Thyroid gland (tissue), 4 donors: Measurements from ENCODE around the gene CBARP.

Source experiments
- CTCF ChIP-seq, 6 experiments: fragments of 200-600 bp in 3 of 6; fragments of 450-650 bp in 3 of 6; sonication (generic) in 3 of 6; IDR thresholded peaks; one replicate each; pipeline ENCODE4 v1.5.1; 2016 to 2019; ENCODE audit warnings: antibody characterized with exemption in 6 of 6, mild to moderate bottlenecking in 2 of 6, inconsistent platforms in 1 of 6, moderate library complexity in 1 of 6
- POLR2A ChIP-seq, 2 donors: fragments of 450-650 bp; IDR thresholded peaks; one replicate each; pipeline ENCODE4 v1.6.1; 2017; ENCODE audit warnings: antibody characterized with exemption in 2 of 2, mild to moderate bottlenecking in 2 of 2, moderate library complexity in 1 of 2

GRCh38 chr19:1283917-1284292, 46.1 kb upstream of the CBARP start:
- TF ChIP-seq CTCF (IDR thresholded peaks at IDR 0.05) (no peak), POLR2A (IDR thresholded peaks at IDR 0.05) (no peak)
